ENCODE data around the gene RTL1.

The RTL1 gene

GRCh38 chr14:100858838-100859220 is 44.7 kb downstream of the RTL1 start:
- TF ChIP-seq CTCF (conservative IDR thresholded peaks at IDR 0.05; ENCODE audit: low read depth): no peak
- POLR2A ChIA-PET (ENCODE audit: low non-redundant PET): no interaction called here
- H3K27ac ChIP-seq: no peak overlapping the region
- DNase-seq (ENCODE audit: low spot score): no peak
- CTCF ChIA-PET: no interaction called here

- CTCF ChIA-PET: interaction anchor here (0.6 kb wide), 1 partner anchor 381 kb away, joined by 9 read pairs; no protein-coding TSS in a partner anchor
- no peak for TF ChIP-seq CTCF (conservative IDR thresholded peaks at IDR 0.05; ENCODE audit: low read depth)
- H3K27ac ChIP-seq: no peak overlapping the region
- POLR2A ChIA-PET (ENCODE audit: low non-redundant PET): no interaction called here
- no peak for DNase-seq (ENCODE audit: low spot score)
Observed at GRCh38 chr14:100857923-100858837, 45.3 kb downstream of the RTL1 start.

GRCh38 chr14:100857233-100857922 is 46.1 kb downstream of the RTL1 start:
- H3K27ac ChIP-seq: no peak overlapping the region
- ChIA-PET CTCF (interaction anchor here (0.6 to 0.7 kb wide), 2 partner anchors 55 to 211 kb away, joined by 3 read pairs; no protein-coding TSS in a partner anchor), POLR2A (ENCODE audit: low non-redundant PET) (no interaction called here)
- DNase-seq (ENCODE audit: low spot score): no peak
- no peak for TF ChIP-seq CTCF (conservative IDR thresholded peaks at IDR 0.05; ENCODE audit: low read depth)

- DNase-seq (ENCODE audit: low spot score): no peak
- TF ChIP-seq CTCF (conservative IDR thresholded peaks at IDR 0.05; ENCODE audit: low read depth): no peak
- POLR2A ChIA-PET (ENCODE audit: low non-redundant PET): no interaction called here
- CTCF ChIA-PET: interaction anchor here (0.6 to 0.7 kb wide), 3 partner anchors 54 to 771 kb away, joined by 3 to 4 read pairs (median 3); no protein-coding TSS in a partner anchor
- H3K27ac ChIP-seq: no peak overlapping the region
Observed at GRCh38 chr14:100856056-100856950, 47.2 kb downstream of the RTL1 start.

- H3K27ac ChIP-seq: no peak overlapping the region
- TF ChIP-seq CTCF (conservative IDR thresholded peaks at IDR 0.05; ENCODE audit: low read depth): no peak
- no peak for DNase-seq (ENCODE audit: low spot score)
- ChIA-PET POLR2A (ENCODE audit: low non-redundant PET) (no interaction called here), CTCF (interaction anchor here (0.7 kb wide), 1 partner anchor 772 kb away, joined by 4 read pairs; no protein-coding TSS in a partner anchor)
Observed at GRCh38 chr14:100855256-100855930, 48.1 kb downstream of the RTL1 start.
